ENCODE data around the gene C16orf46. TPM values are rescaled to one million over a fixed set of nuclear protein-coding genes. Genes with fewer than 3 reads are reported as not detected.

The C16orf46 gene
- total RNA-seq, 1 donor: 2.2 TPM

GRCh38 chr16:81042821-81043220 is 34.2 kb downstream of the C16orf46 start:
- no peak overlapping the region for H3K27ac ChIP-seq (ENCODE audit: low read depth, low read length)
- H4K20me1 ChIP-seq (ENCODE audit: insufficient read depth, low read length): peaks cover 12% of the 10 kb centered on the region
- H3K4me1 ChIP-seq (ENCODE audit: insufficient read depth, low read length): no peaks in the 10 kb centered on the region
- no peak overlapping the region for H3K4me2 ChIP-seq (ENCODE audit: insufficient read depth, low read length)
- H2AFZ ChIP-seq (ENCODE audit: low read length): no peak overlapping the region
- peaks cover 50% of the 10 kb centered on the region for H3K36me3 ChIP-seq (ENCODE audit: insufficient read depth, low read length)
- no peak for TF ChIP-seq CTCF (IDR thresholded peaks at IDR 0.05; ENCODE audit: extremely low read depth, low read depth, low read length)
- no peak for DNase-seq (ENCODE audit: insufficient read length, low spot score, missing footprints)
- no peak overlapping the region for H3K4me3 ChIP-seq (ENCODE audit: insufficient read depth, low read length)
- peaks cover 29% of the 10 kb centered on the region for H3K79me2 ChIP-seq (ENCODE audit: insufficient read depth, low read length)
- H3K9me3 ChIP-seq (ENCODE audit: low read depth, low read length): no peaks in the 10 kb centered on the region
- no peaks in the 10 kb centered on the region for H3K27me3 ChIP-seq (ENCODE audit: insufficient read depth, low read length)

- Histone ChIP-seq H3K27ac (ENCODE audit: low read depth, low read length) (no peak overlapping the region), H3K9me3 (ENCODE audit: low read depth, low read length) (no peaks in the 10 kb centered on the region), H2AFZ (ENCODE audit: low read length) (no peak overlapping the region), H3K4me3 (ENCODE audit: insufficient read depth, low read length) (no peak overlapping the region), H4K20me1 (ENCODE audit: insufficient read depth, low read length) (peaks cover 16% of the 10 kb centered on the region), H3K36me3 (ENCODE audit: insufficient read depth, low read length) (peaks cover 50% of the 10 kb centered on the region), H3K27me3 (ENCODE audit: insufficient read depth, low read length) (no peaks in the 10 kb centered on the region), H3K79me2 (ENCODE audit: insufficient read depth, low read length) (peaks cover 40% of the 10 kb centered on the region), H3K4me1 (ENCODE audit: insufficient read depth, low read length) (peaks cover 6% of the 10 kb centered on the region), H3K4me2 (ENCODE audit: insufficient read depth, low read length) (no peak overlapping the region)
- no peak for TF ChIP-seq CTCF (IDR thresholded peaks at IDR 0.05; ENCODE audit: extremely low read depth, low read depth, low read length)
- no peak for DNase-seq (ENCODE audit: insufficient read length, low spot score, missing footprints)
Observed at GRCh38 chr16:81041696-81042095, 35.3 kb downstream of the C16orf46 start.

- no peaks in the 10 kb centered on the region for H3K9me3 ChIP-seq (ENCODE audit: low read depth, low read length)
- H3K4me1 ChIP-seq (ENCODE audit: insufficient read depth, low read length): peaks cover 9% of the 10 kb centered on the region
- H2AFZ ChIP-seq (ENCODE audit: low read length): no peak overlapping the region
- peaks cover 20% of the 10 kb centered on the region for H4K20me1 ChIP-seq (ENCODE audit: insufficient read depth, low read length)
- no peak for DNase-seq (ENCODE audit: insufficient read length, low spot score, missing footprints)
- no peak overlapping the region for H3K4me3 ChIP-seq (ENCODE audit: insufficient read depth, low read length)
- H3K36me3 ChIP-seq (ENCODE audit: insufficient read depth, low read length): peaks cover 50% of the 10 kb centered on the region
- peaks cover 45% of the 10 kb centered on the region for H3K79me2 ChIP-seq (ENCODE audit: insufficient read depth, low read length)
- TF ChIP-seq CTCF (IDR thresholded peaks at IDR 0.05; ENCODE audit: extremely low read depth, low read depth, low read length): no peak
- H3K4me2 ChIP-seq (ENCODE audit: insufficient read depth, low read length): no peak overlapping the region
- no peak overlapping the region for H3K27ac ChIP-seq (ENCODE audit: low read depth, low read length)
- H3K27me3 ChIP-seq (ENCODE audit: insufficient read depth, low read length): no peaks in the 10 kb centered on the region
Observed at GRCh38 chr16:81040842-81041241, 36.2 kb downstream of the C16orf46 start.

DNA sequence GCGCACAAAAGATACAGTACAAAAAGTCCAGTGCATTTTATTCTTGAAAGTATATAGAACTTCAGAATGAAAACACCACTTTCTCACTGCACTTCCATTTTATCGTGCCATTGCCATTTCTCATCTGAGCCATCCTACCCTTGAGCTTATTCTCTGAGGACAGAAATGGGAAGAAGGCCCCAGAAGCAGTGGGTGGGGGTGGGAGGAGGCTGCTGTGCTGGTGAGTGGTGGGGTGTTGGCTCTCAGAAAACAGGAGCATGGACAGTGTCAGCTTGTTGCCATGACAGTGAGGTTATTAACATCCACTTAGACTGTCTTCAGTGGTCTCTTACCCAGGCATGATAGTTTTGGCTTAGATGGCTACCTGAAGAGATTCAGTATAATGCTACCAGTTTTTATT is 36.9 kb downstream of the C16orf46 start:
- no peak overlapping the region for H3K27ac ChIP-seq (ENCODE audit: low read depth, low read length)
- H3K27me3 ChIP-seq (ENCODE audit: insufficient read depth, low read length): no peaks in the 10 kb centered on the region
- no peak overlapping the region for H3K4me3 ChIP-seq (ENCODE audit: insufficient read depth, low read length)
- peaks cover 20% of the 10 kb centered on the region for H4K20me1 ChIP-seq (ENCODE audit: insufficient read depth, low read length)
- H3K4me2 ChIP-seq (ENCODE audit: insufficient read depth, low read length): no peak overlapping the region
- peaks cover 9% of the 10 kb centered on the region for H3K4me1 ChIP-seq (ENCODE audit: insufficient read depth, low read length)
- no peak overlapping the region for H2AFZ ChIP-seq (ENCODE audit: low read length)
- TF ChIP-seq CTCF (IDR thresholded peaks at IDR 0.05; ENCODE audit: extremely low read depth, low read depth, low read length): no peak
- peaks cover 45% of the 10 kb centered on the region for H3K36me3 ChIP-seq (ENCODE audit: insufficient read depth, low read length)
- H3K9me3 ChIP-seq (ENCODE audit: low read depth, low read length): no peaks in the 10 kb centered on the region
- no peak for DNase-seq (ENCODE audit: insufficient read length, low spot score, missing footprints)
- peaks cover 45% of the 10 kb centered on the region for H3K79me2 ChIP-seq (ENCODE audit: insufficient read depth, low read length)

Data from osteoblast (primary cell).